GM04504 (cell line): ENCODE measurements around the gene NLRP3.
"Not testable (repeated sequence)": the region's sequence is repeated elsewhere in the genome, so short reads cannot be mapped to it uniquely, and the experiment has no call there.

Experiments used
- DNase-seq: peaks from one replicate; pipeline ENCODE4 v3.0.0-alpha.2; 2012; ENCODE audit warnings: low read depth

NLRP3 gene

DNA sequence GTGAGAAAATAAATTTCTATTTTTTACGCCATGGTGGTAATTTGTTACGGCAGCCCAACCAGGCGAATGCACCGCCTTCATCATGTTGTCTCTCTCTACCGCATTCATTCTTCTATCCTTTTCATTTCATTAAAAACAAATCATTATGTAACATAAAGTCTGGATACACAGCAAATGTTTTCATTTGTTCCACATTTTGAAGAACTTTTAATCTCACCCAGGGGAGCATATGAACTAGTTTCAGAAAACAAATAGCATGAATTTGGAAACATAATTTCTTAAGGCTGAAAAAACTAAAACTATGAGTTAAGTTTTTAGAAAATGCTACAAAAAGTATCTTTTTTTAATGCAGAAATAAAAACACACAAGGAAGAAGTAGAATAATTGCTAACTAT, 53.2 kb downstream of the NLRP3 start:
- DNase-seq = no peak

DNA sequence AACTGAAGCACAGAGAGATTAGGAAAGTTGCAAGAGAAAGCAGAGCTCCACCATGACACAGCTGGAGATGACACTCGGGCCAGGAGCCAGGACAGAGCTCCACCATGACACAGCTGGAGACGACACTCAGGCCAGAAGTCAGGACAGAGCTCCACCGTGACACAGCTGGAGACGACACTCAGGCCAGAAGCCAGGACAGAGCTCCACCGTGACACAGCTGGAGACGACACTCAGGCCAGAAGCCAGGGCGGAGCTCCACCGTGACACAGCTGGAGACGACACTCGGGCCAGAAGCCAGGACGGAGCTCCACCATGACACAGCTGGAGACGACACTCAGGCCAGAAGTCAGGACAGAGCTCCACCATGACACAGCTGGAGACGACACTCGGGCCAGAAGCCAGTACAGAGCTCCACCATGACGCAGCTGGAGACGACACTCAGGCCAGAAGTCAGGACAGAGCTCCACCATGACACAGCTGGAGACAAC, 55.0 kb downstream of the NLRP3 start:
- DNase-seq = not testable (repeated sequence)

DNA sequence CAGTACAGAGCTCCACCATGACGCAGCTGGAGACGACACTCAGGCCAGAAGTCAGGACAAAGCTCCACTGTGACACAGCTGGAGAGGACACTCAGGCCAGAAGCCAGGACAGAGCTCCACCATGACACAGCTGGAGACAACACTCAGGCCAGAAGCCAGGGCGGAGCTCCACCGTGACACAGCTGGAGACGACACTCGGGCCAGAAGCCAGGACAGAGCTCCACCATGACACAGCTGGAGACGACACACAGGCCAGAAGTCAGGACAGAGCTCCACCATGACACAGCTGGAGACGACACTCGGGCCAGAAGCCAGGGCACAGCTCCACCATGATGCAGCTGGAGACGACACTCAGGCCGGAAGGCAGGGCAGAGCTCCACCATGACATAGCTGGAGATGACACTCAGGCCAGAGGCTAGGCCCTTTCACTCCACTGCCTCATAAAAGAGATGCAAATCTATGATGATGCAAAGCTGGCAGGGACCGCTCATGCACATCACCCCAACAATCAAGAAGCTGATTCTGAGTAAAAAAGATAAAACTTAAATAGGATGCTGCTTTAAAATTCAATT, 55.6 kb downstream of the NLRP3 start:
- no peak for DNase-seq

GRCh38 chr1:247472035-247472434, 56.1 kb downstream of the NLRP3 start:
- DNase-seq = no peak

GRCh38 chr1:247474367-247474766, 58.4 kb downstream of the NLRP3 start:
- DNase-seq = no peak

- no peak for DNase-seq
Observed at GRCh38 chr1:247475793-247476192, 59.8 kb downstream of the NLRP3 start.

GRCh38 chr1:247476328-247477058, 60.5 kb downstream of the NLRP3 start:
- DNase-seq = not testable (repeated sequence)

- DNase-seq = no peak
Observed at GRCh38 chr1:247482747-247483146, 66.8 kb downstream of the NLRP3 start.

GRCh38 chr1:247487057-247487456, 71.1 kb downstream of the NLRP3 start:
- no peak for DNase-seq

- no peak for DNase-seq
Observed at GRCh38 chr1:247491328-247491727, 75.4 kb downstream of the NLRP3 start.

- no peak for DNase-seq
Observed at GRCh38 chr1:247493106-247493505, 77.1 kb downstream of the NLRP3 start.

DNA sequence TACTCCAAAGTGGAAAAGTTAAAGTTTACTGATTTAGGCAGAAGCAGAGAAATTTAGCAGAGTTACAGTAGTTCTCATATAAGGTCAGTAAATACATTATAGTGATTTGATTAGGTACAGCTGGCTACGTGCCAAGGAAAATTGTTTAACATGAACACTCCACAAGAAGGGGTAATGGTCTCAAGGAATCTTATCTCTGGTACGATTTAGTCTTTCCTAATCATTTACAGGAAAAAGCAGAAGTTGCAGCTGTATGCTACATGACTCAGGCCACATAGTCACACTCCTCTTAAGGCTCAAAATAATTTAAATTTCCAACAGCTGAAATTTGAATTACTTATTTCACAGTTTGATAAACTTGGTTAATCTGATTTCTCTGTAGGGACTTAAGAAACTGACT, 78.8 kb downstream of the NLRP3 start:
- DNase-seq = no peak

- DNase-seq = no peak
Observed at GRCh38 chr1:247496581-247497285, 80.8 kb downstream of the NLRP3 start.
